WERI-Rb-1 (cell line): ENCODE measurements around the gene GLB1L3.

Experiments used
- DNase-seq: peaks from one replicate; pipeline ENCODE4 v3.0.0-alpha.2; 2020
- H3K27ac ChIP-seq: fragments of 250-450 bp; sonication (Bioruptor Pico); 2 replicates; pipeline ENCODE4 v1.5.1; 2020; ENCODE audit warnings: mild to moderate bottlenecking, moderate library complexity
- H3K27me3 ChIP-seq: fragments of 250-450 bp; sonication (Bioruptor Pico); 2 replicates; pipeline ENCODE4 v1.5.1; 2021; ENCODE audit warnings: mild to moderate bottlenecking, low read depth, moderate library complexity; ENCODE audit not compliant: insufficient read depth, severe bottlenecking
- H3K36me3 ChIP-seq: fragments of 250-450 bp; sonication (Bioruptor Pico); 2 replicates; pipeline ENCODE4 v1.5.1; 2020; ENCODE audit warnings: mild to moderate bottlenecking, moderate library complexity
- H3K4me3 ChIP-seq: 2 replicates; pipeline ENCODE4 v1.5.1; 2011; ENCODE audit warnings: low read depth, mild to moderate bottlenecking, control low read depth, low read length
- H3K9me3 ChIP-seq: fragments of 250-450 bp; sonication (Bioruptor Pico); 2 replicates; pipeline ENCODE4 v1.5.1; 2021; ENCODE audit warnings: mild to moderate bottlenecking, moderate library complexity; ENCODE audit not compliant: severe bottlenecking
- CTCF ChIP-seq: IDR thresholded peaks from 2 replicates; pipeline ENCODE4 v1.5.1; 2011; ENCODE audit warnings: low read depth, mild to moderate bottlenecking, control low read depth, inconsistent platforms, low read length

Gene GLB1L3

GRCh38 chr11:134260503-134260902 is 15.7 kb upstream of the GLB1L3 start:
- H3K27ac ChIP-seq, result no peak overlapping the region
- peaks cover 40% of the 10 kb centered on the region for H3K36me3 ChIP-seq
- no peaks in the 10 kb centered on the region for H3K27me3 ChIP-seq
- no peak for DNase-seq
- no peak overlapping the region for H3K4me3 ChIP-seq
- TF ChIP-seq CTCF, result no peak
- no peaks in the 10 kb centered on the region for H3K9me3 ChIP-seq

- no peak for TF ChIP-seq CTCF
- Histone ChIP-seq H3K9me3 (no peaks in the 10 kb centered on the region), H3K36me3 (peaks cover 40% of the 10 kb centered on the region), H3K27ac (no peak overlapping the region), H3K27me3 (no peaks in the 10 kb centered on the region), H3K4me3 (no peak overlapping the region)
- no peak for DNase-seq
Observed at GRCh38 chr11:134260983-134261382, 15.2 kb upstream of the GLB1L3 start.

- no peak overlapping the region for H3K27ac ChIP-seq
- TF ChIP-seq CTCF, result peak; percentile 74
- H3K27me3 ChIP-seq, result no peaks in the 10 kb centered on the region
- DNase-seq, result peak; percentile 48
- peaks cover 40% of the 10 kb centered on the region for H3K36me3 ChIP-seq
- no peak overlapping the region for H3K4me3 ChIP-seq
- H3K9me3 ChIP-seq, result no peaks in the 10 kb centered on the region
Observed at GRCh38 chr11:134261626-134262488, 14.3 kb upstream of the GLB1L3 start.

- no peak overlapping the region for H3K27ac ChIP-seq
- H3K9me3 ChIP-seq, result no peaks in the 10 kb centered on the region
- no peak for DNase-seq
- TF ChIP-seq CTCF, result no peak
- H3K36me3 ChIP-seq, result peaks cover 22% of the 10 kb centered on the region
- H3K27me3 ChIP-seq, result no peaks in the 10 kb centered on the region
- no peak overlapping the region for H3K4me3 ChIP-seq
Observed at GRCh38 chr11:134264966-134265764, 11.0 kb upstream of the GLB1L3 start.

GRCh38 chr11:134266440-134266839 is 9.7 kb upstream of the GLB1L3 start:
- Histone ChIP-seq H3K9me3 (no peaks in the 10 kb centered on the region), H3K27ac (no peak overlapping the region), H3K27me3 (no peaks in the 10 kb centered on the region), H3K36me3 (peaks cover 14% of the 10 kb centered on the region), H3K4me3 (no peak overlapping the region)
- DNase-seq, result no peak
- no peak for TF ChIP-seq CTCF
